Stimulated activated CD4-positive, alpha-beta T cell treated with anti-CD3 and anti-CD28 coated beads, TNF-alpha, amount 100 ng/mL, for 24 hours (primary cell): ENCODE data around the gene FSHB.
"Not testable (repeated sequence)": the region's sequence is repeated elsewhere in the genome, so short reads cannot be mapped to it uniquely, and the experiment has no call there.

ENCODE experiments used
- DNase-seq, 3 experiments: peaks; one replicate each; pipeline ENCODE4 v3.0.0-alpha.2; 2020; ENCODE audit warnings: low read depth in 3 of 3

Gene FSHB

DNA sequence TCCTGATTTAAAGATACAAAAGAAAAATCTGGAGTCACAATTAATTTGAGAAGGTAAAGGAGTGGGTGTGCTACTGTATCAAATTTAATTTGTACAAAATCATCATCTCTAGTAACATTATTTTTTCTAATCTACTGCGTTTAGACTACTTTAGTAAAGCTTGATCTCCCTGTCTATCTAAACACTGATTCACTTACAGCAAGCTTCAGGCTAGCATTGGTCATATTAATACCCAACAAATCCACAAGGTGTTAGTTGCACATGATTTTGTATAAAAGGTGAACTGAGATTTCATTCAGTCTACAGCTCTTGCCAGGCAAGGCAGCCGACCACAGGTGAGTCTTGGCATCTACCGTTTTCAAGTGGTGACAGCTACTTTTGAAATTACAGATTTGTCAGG is at the start of gene FSHB:
Gene FSHB (plus strand): TSS at position 301 of the 400 bp plus-strand sequence. CDS start 889 bp downstream, outside the sequence.
- DNase-seq, result no peak

DNA sequence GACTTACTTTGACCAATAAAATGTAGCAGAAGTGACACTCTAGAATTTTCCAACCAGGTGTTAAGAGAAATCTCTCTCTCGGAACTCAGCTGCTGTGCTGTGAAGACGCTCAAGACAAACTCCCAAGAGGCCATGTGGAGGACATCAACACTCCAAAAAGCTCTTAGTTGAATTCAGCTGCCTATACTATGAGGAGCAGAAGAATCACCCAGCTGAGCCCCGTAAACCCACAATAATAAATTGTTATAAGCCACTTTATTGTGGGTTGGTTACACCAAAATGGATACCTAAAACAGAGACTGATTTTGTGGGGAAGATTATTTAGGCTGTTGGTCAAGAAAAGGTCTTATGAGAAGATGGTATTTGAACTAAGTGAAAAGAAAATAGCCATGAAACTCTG is 44.1 kb upstream of the FSHB start:
- no peak for DNase-seq

GRCh38 chr11:30192620-30193019 is 38.2 kb upstream of the FSHB start:
- DNase-seq, result no peak

DNA sequence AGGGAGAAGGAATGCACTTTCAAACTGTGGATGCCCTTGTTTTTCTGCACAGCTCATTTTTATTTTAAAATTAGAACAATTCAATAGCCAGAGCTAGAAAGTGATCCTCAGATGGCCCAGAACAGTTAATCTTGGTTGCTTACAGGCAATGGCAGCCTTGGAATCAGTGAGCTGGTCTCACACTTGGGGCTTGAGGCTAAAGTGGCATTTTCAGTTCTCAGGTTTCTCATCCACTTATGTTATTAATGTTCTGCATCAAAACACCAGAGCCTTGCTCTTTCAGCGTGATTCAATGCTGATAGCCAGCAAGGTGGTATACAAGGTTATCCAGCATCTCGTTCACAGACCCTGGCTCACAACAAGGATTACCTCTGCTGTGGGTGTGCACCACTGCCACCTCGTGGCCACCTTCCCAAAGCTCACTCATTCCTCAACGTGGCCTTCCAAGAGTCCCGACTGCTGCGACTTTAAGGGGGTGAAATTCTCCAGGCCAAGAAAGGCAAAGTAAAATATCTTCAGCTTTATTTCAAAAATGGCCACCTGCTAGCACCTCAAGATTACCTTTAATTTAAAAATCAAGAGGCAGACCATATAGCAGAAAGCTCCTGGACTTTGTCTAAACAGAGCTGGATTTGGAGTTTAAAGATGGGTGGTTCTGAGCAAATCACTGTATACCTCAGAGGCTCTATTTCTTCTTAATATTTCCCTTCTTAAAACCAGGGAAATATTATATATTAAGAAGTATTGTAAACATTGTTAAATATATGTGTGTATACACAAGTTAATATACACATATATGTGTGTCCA is 34.2 kb upstream of the FSHB start:
- peak in 1 of 3 experiments; percentile 45 for DNase-seq

GRCh38 chr11:30197869-30198268 is 32.9 kb upstream of the FSHB start:
- no peak for DNase-seq

DNA sequence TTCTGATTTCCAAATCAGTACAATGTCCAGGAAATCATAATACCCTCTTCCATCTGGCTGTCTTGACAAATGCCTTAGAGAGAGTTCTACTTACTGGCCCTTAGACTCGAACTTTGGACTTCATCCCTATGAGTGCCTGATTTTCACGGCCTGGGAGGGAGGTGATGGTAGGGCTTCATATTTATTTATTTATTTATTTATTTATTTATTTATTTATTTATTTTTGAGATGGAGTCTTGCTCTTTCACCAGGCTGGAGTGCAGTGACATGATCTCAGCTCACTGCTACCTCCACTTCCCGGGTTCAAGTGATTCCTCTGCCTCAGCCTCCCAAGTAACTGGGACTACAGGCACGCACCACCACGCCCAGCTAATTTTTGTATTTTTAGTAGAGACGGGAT is 27.8 kb upstream of the FSHB start:
- DNase-seq, result not testable (repeated sequence)

DNA sequence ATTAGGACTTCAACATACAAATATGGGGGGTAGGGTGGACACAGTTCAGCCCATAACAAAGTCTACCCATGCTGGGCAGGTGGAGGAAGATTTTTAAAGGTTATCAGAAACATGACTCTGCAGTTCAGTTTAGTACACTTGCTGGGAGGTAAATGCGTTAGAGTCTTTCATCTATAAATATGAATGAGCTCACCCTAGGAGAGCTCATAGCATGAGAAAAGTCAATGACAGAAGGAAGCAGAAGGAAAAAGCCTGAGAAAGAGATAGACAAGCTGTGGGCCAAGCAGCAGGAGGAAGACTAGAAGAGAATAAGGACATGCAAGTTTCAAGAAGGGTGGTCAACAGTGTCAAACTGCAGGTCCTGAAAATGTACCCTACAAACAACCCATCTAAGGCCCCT is 27.0 kb upstream of the FSHB start:
- no peak for DNase-seq

DNA sequence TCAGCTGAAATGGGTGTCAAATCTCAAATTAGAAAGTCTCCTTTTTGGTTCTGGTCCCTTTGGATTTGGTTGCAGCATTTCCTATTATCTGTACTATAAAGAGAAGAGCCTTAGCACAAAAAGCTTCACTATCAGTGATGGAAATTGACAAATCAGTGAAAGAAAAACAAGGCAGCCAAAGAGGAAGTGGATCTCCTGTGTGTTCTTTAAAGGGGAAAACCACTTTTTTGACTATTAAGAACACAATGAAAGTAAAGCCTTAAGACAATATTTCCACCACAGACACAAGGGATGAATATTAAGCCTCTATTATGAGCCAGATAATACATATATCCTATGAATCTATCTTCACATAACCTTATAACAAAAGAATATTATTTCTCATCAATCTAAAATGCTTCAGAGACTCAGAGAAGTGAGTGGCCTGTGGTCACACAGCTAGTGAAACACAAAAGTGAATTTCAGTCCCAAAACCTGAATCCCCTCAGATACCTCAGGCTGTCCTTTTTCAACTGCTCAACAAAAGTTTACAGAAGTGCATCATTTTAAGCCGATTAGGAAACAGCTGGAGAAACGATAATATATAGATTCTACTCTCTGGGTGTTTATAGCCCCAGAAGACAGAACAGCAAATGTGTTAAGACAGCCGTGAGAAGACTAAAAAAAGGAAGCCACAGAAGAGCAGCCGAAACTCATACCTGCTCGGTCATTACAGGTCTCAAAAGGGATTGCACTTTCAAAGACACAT is 24.4 kb upstream of the FSHB start:
- DNase-seq, result no peak

DNA sequence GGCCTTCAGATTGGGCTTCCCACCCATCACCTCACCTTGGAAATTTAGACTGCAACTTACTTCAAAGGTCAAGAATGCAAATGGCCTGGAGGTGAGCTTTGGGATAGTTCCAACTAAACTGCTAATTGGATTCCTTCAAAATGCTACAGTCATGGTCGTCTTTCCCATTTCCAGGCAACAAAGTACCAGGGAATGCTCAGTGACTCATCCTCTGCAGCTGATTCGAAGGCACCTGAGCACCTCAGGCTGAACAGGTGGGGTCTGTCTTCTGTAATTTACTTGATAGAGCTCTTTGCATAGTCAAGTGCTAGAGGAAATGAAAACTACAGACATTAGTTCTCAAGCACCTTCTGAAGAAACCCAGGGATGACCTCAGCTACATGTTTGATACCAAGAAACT is 20.5 kb upstream of the FSHB start:
- DNase-seq, result no peak

DNA sequence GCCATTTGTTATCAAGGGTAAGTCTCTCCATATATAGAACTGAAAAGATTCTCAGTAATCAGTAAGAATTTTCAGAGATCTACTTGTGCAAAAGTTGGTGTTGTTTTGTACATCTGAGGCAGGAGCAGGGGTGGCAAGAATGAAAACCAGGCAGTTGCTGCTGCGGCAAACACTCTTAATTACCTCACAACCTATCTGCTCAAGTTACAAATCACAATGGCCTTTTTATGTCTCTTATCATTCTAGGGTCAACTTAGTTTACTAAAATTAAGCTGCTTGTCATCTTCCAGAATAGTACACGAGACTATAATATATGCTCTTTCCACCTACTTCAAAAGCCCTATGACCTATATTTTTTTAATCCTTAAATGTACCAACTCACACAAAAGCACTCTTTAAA is 14.3 kb upstream of the FSHB start:
- DNase-seq, result no peak

DNA sequence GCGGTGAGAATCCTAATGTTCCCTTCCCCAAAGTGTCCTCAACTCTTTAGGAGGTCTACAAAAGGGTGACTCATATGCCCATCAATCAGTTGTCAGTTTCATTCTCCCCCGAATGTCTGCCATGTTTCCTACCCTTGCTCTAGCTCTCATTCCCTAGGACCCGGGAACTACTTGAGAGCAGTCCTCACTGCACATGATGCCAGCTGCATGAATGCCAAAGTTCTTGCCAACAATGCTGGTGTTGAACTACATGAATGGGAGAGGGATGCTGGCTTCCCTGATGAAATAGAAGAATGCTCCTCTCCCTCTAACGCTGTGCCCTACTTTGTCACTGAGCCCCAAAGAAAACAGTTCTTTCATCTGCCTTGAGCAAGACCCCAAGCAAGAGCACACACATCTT is 12.5 kb upstream of the FSHB start:
- DNase-seq, result no peak

GRCh38 chr11:30225642-30226041 is 5.2 kb upstream of the FSHB start:
- no peak for DNase-seq

DNA sequence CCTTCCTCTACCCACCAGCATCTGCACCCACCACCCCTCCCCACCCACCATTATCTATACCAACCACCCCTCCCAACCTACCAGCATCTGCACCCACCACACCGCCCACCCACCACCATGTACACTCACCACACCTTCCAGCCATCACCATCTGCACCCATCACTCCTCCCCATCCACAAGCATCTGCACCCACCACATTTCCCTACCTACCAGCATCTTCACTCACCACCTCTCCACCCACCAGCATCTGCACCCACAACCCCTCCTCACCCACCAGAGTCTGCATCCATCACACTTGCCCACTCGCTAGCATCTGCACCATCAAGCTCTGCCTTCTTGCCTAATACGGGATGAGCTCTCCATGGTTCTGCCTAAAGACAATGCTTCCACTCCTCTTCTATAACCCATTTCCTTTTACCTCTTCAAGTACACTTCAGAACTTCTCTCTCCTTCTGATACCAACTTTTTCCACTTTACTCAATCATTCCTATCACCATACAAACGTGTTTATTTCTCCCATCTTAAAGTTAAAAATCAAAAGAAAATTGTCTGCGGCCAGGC is 2.4 kb upstream of the FSHB start:
- no peak for DNase-seq

DNA sequence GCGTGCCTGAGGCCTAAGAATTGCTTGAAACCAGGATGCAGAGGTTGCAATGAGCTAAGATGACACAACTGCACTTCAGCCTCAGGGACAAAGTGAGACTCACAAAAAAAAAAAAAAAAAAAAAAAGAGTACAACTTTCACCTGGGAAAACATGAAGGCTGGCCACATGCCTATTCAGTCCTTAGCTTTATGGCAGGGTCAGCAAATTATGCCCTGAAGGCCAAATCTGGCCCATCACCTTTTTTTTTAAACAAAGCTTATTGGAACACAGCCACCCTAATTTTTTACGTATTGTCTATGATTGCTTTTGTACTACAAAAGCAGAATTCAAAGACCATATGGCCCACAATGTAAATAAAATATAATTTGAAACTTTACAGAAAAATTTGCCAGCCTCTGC is 8.2 kb downstream of the FSHB start:
- DNase-seq, result no peak

DNA sequence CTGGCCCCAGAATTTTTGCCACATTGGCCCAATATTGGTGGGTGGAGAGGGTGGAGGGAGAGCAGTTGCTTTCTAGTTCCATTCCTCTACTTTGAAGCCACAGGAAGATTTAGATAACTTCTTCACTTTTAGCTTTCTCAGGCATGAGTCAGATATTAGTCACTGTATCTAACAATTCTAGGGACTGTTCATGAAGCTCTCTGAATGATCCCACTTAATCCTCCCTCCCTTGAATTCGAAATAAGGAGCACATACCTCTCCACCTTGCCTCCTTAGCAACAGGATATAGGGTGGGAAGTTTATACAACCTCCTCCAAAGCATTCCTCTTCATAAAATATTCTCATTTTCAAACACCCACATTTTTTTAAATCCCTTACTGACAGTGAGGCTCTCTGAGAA is 13.5 kb downstream of the FSHB start:
- DNase-seq, result no peak

- DNase-seq, result no peak
Measured at GRCh38 chr11:30245621-30246020, 14.8 kb downstream of the FSHB start.

DNA sequence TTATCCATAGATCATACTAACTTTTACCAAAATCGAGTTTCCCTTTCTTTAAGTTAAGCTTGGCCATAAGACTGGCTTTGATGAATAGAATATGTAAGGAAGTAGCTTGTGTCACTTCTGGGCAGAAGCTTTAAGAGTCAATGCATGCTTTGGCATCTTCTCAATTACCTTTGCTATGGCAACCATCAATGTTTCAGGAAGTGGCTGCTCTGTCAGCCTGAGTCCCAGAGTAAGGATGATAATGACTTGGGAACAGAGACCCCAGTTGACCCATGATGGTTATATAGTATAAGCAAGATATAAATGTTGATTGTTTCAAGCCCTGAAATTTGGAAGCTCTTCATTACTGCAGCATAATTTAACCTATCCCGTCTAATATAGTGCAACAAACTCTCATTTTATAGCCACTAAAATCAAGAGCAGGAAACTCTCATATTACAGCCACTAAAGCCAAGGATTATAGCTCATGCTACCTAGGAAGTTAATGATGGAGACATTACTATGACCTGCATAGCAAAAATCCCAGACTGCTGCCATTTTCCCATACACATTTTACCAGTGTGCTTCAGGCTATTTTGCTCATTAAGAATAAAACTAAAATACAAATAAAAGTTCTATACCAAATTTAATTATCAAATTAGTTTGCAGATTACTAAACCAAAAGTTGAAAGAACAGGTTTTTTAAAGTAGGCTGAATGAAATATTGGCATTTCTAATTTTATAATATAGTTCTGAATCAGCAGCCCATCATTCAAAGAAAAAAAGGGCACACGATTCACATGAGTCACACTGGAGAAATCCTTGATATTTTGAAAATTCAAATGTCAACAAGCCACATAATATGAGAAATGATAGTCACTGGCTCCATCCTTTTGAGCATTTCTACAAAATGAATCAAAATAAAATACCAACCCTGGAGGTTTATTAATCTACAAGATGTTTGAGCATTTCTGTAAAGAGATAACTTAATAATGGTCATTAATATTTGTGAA is 23.8 kb downstream of the FSHB start:
- no peak for DNase-seq

- no peak for DNase-seq
Measured at GRCh38 chr11:30255637-30256036, 24.8 kb downstream of the FSHB start.

DNA sequence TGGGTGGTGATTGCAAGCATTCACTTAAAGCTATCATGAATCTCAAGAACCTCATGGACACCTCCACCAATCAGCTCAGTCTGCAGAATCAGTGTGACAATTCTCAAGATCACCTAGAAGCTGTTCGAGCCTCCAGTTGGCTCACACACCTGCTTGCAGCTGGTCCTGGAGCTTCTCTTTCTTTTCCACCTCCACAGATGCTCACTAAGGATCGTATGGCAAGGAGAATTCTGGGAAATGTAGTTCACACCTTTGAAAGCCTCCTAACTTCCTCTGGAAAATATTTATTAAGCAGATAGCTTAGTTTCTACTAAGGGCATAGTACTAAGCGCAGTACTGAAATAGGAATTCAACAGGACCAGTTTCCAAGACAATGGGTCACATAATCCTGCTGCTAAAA is 26.2 kb downstream of the FSHB start:
- no peak for DNase-seq

DNA sequence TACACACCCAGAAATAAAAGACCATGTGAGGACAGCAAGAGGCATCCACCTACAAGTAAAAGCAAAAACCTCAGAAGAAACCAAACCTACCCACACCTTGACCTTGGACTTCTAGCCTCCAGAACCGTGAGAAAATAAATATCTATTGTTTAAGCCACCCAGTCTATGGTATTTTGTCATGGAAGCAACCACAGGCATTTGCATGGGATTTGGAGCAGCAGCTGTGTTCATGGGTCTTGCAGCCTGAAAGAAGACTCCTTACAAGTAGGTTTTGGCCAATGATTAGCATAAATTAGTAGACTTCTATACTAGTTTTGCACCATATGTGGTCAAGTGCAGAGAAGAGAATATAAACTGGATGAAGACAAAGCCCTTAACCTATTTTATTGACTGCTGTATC is 27.9 kb downstream of the FSHB start:
- DNase-seq, result no peak

- no peak for DNase-seq
Measured at GRCh38 chr11:30260813-30261212, 30.0 kb downstream of the FSHB start.

- DNase-seq, result no peak
Measured at GRCh38 chr11:30261821-30262220, 31.0 kb downstream of the FSHB start.
